NCI-H2107 treated with DMSO at 0.1 percent for 48 hours (cell line): Measurements from ENCODE around the gene KIF5B.
"Not testable (repeated sequence)": the region's sequence is repeated elsewhere in the genome, so short reads cannot be mapped to it uniquely, and the experiment has no call there.

Experiments
- DNase-seq: peaks from one replicate; lab custom pipeline; 2025; ENCODE audit not compliant: unreplicated experiment; lab: John Stamatoyannopoulos, UW

The KIF5B gene

GRCh38 chr10:32017044-32017443, 39.2 kb downstream of the KIF5B start:
- DNase-seq: no peak

- DNase-seq: no peak
These were observed 40.8 kb downstream of the KIF5B start for GRCh38 chr10:32015386-32015785.

GRCh38 chr10:32007026-32007425, 49.2 kb downstream of the KIF5B start:
- no peak for DNase-seq

- DNase-seq: no peak
These were observed 51.2 kb downstream of the KIF5B start for GRCh38 chr10:32005050-32005449.

GRCh38 chr10:32004161-32004591, 52.0 kb downstream of the KIF5B start:
- DNase-seq: peak; percentile 0

- DNase-seq: no peak
These were observed 53.7 kb downstream of the KIF5B start for GRCh38 chr10:32002531-32002930.

GRCh38 chr10:32000937-32001336, 55.3 kb downstream of the KIF5B start:
- no peak for DNase-seq

- DNase-seq: no peak
These were observed 56.4 kb downstream of the KIF5B start for GRCh38 chr10:31999836-32000235.

- DNase-seq: no peak
These were observed 57.1 kb downstream of the KIF5B start for GRCh38 chr10:31999070-31999660.

GRCh38 chr10:31994926-31995325, 61.3 kb downstream of the KIF5B start:
- no peak for DNase-seq

- no peak for DNase-seq
These were observed 65.3 kb downstream of the KIF5B start for GRCh38 chr10:31990937-31991336.

- not testable (repeated sequence) for DNase-seq
These were observed 68.4 kb downstream of the KIF5B start for GRCh38 chr10:31987786-31988185.

- DNase-seq: no peak
These were observed 74.1 kb downstream of the KIF5B start for GRCh38 chr10:31982111-31982510.

GRCh38 chr10:31980471-31980870, 75.8 kb downstream of the KIF5B start:
- no peak for DNase-seq

- DNase-seq: not testable (repeated sequence)
These were observed 77.2 kb downstream of the KIF5B start for GRCh38 chr10:31979071-31979470.

GRCh38 chr10:31978156-31978483, 78.1 kb downstream of the KIF5B start:
- no peak for DNase-seq

GRCh38 chr10:31977440-31978155, 78.6 kb downstream of the KIF5B start:
- DNase-seq: no peak

GRCh38 chr10:31975157-31975765, 81.0 kb downstream of the KIF5B start:
- no peak for DNase-seq

GRCh38 chr10:31974434-31975124, 81.6 kb downstream of the KIF5B start:
- no peak for DNase-seq

- DNase-seq: no peak
These were observed 83.6 kb downstream of the KIF5B start for GRCh38 chr10:31972519-31973041.

- not testable (repeated sequence) for DNase-seq
These were observed 86.4 kb downstream of the KIF5B start for GRCh38 chr10:31969847-31970246.

- DNase-seq: no peak
These were observed 92.6 kb downstream of the KIF5B start for GRCh38 chr10:31963589-31963980.
